C4-2B (cell line): ENCODE results near the gene PHYHD1.

Experiments used
- ZFX ChIP-seq: fragments of 450-650 bp; IDR thresholded peaks from 2 replicates; pipeline ENCODE4 v1.6.1; 2017
- TF ChIP-seq, protein P1 (sequence below): fragments of 450-650 bp; conservative IDR thresholded peaks from 2 replicates; pipeline ENCODE4 v1.5.1; 2017; ENCODE audit warnings: mild to moderate bottlenecking

- TF ChIP-seq, protein P1, sequence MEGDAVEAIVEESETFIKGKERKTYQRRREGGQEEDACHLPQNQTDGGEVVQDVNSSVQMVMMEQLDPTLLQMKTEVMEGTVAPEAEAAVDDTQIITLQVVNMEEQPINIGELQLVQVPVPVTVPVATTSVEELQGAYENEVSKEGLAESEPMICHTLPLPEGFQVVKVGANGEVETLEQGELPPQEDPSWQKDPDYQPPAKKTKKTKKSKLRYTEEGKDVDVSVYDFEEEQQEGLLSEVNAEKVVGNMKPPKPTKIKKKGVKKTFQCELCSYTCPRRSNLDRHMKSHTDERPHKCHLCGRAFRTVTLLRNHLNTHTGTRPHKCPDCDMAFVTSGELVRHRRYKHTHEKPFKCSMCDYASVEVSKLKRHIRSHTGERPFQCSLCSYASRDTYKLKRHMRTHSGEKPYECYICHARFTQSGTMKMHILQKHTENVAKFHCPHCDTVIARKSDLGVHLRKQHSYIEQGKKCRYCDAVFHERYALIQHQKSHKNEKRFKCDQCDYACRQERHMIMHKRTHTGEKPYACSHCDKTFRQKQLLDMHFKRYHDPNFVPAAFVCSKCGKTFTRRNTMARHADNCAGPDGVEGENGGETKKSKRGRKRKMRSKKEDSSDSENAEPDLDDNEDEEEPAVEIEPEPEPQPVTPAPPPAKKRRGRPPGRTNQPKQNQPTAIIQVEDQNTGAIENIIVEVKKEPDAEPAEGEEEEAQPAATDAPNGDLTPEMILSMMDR = no peak
- no peak for TF ChIP-seq ZFX
Observed at GRCh38 chr9:128916745-128917144, 4.0 kb upstream of the PHYHD1 start.
